ENCODE results near the gene GDPD5.

Gene GDPD5

GRCh38 chr11:75510004-75510722, 15.6 kb downstream of the GDPD5 start:
- no peak for DNase-seq

GRCh38 chr11:75509020-75509720, 16.6 kb downstream of the GDPD5 start:
- DNase-seq = no peak

- no peak for DNase-seq
Measured at GRCh38 chr11:75508051-75508561, 17.6 kb downstream of the GDPD5 start.

- no peak for DNase-seq
Measured at GRCh38 chr11:75507571-75507970, 18.2 kb downstream of the GDPD5 start.

GRCh38 chr11:75506827-75507226, 18.9 kb downstream of the GDPD5 start:
- no peak for DNase-seq

- no peak for DNase-seq
Measured at GRCh38 chr11:75505916-75506692, 19.6 kb downstream of the GDPD5 start.

- DNase-seq = no peak
Measured at GRCh38 chr11:75504501-75504900, 21.2 kb downstream of the GDPD5 start.

- no peak for DNase-seq
Measured at GRCh38 chr11:75503531-75504099, 22.1 kb downstream of the GDPD5 start.

GRCh38 chr11:75502138-75502537, 23.6 kb downstream of the GDPD5 start:
- DNase-seq = no peak

GRCh38 chr11:75500742-75501141, 25.0 kb downstream of the GDPD5 start:
- no peak for DNase-seq

GRCh38 chr11:75499423-75500190, 26.1 kb downstream of the GDPD5 start:
- DNase-seq = no peak

- DNase-seq = no peak
Measured at GRCh38 chr11:75498556-75499255, 27.0 kb downstream of the GDPD5 start.

- DNase-seq = no peak
Measured at GRCh38 chr11:75497788-75498409, 27.8 kb downstream of the GDPD5 start.

GRCh38 chr11:75496305-75496752, 29.4 kb downstream of the GDPD5 start:
- DNase-seq = no peak

- no peak for DNase-seq
Measured at GRCh38 chr11:75495749-75496304, 29.9 kb downstream of the GDPD5 start.

- DNase-seq = no peak
Measured at GRCh38 chr11:75493626-75494025, 32.1 kb downstream of the GDPD5 start.

- DNase-seq = no peak
Measured at GRCh38 chr11:75492181-75492820, 33.4 kb downstream of the GDPD5 start.

GRCh38 chr11:75491465-75491864, 34.3 kb downstream of the GDPD5 start:
- DNase-seq = no peak

GRCh38 chr11:75490221-75491181, 35.2 kb downstream of the GDPD5 start:
- DNase-seq = no peak

Data from NCI-H2107 (cell line).